ENCODE measurements around the gene POGZ. TPM values are rescaled to one million over a fixed set of nuclear protein-coding genes. Genes with fewer than 3 reads are reported as not detected.

Gene POGZ
- total RNA-seq, 1 experiment from 2014 or later, result 76.0 TPM

Other genes with a start within 250 kb of the POGZ start
- 256 TPM for gene PSMD4, start 204.8 kb downstream of the POGZ start, total RNA-seq (2021; ENCODE audit: unreplicated experiment)
- 33.3 TPM for gene ZNF687, start 177.2 kb downstream of the POGZ start, total RNA-seq (2021; ENCODE audit: unreplicated experiment)
- 52.7 TPM for gene PI4KB, start 132.1 kb downstream of the POGZ start, total RNA-seq (2021; ENCODE audit: unreplicated experiment)
- 75.5 TPM for gene RFX5, start 112.2 kb downstream of the POGZ start, total RNA-seq (2021; ENCODE audit: unreplicated experiment)
- gene SELENBP1, start 86.8 kb downstream of the POGZ start, total RNA-seq (2021; ENCODE audit: unreplicated experiment), result 5.9 TPM
- 412 TPM for gene PSMB4, start 59.9 kb downstream of the POGZ start, total RNA-seq (2021; ENCODE audit: unreplicated experiment)
- gene CGN, start 51.9 kb upstream of the POGZ start, total RNA-seq (2021; ENCODE audit: unreplicated experiment), result 10.2 TPM
- 66.4 TPM for gene TUFT1, start 80.8 kb upstream of the POGZ start, total RNA-seq (2021; ENCODE audit: unreplicated experiment)
- gene SNX27, start 152.6 kb upstream of the POGZ start, total RNA-seq (2021; ENCODE audit: unreplicated experiment), result 58.4 TPM